HCT116 (cell line): ENCODE measurements around the gene DTX1. TPM values are rescaled to one million over a fixed set of nuclear protein-coding genes. Genes with fewer than 3 reads are reported as not detected.

ENCODE experiments used
- ATAC-seq: fragments of 200-7000 bp; cut with Tn5 transposase; 2 replicates; pipeline ENCODE4 v1.9.1; 2020; ENCODE audit warnings: mild to moderate bottlenecking, moderate library complexity
- BruUV-seq: library from RNA; stranded (reverse); fragments of 400-500 nt; replicated peaks from 2 replicates; lab custom pipeline; 2021; lab: Mats Ljungman, UMichigan
- CTCF ChIA-PET: fragments of 300-600 bp; sonication (Branson Sonifier 250); formaldehyde crosslinking; loops from one replicate; lab custom pipeline; 2021; ENCODE audit warnings: antibody characterized with exemption; lab: Charles Lee
- POLR2A ChIA-PET: fragments of 300-600, 350-600 bp; sonication (Branson Sonifier 250); formaldehyde crosslinking; loops from one replicate; lab custom pipeline; 2021; ENCODE audit warnings: antibody characterized with exemption; lab: Charles Lee
- RAD21 ChIA-PET, 2 experiments: fragments of 300-600 bp; sonication (Branson Sonifier 250); formaldehyde crosslinking; loops; one replicate each; lab custom pipeline; 2023; ENCODE audit warnings: low total read pairs in 2 of 2; ENCODE audit not compliant: uncharacterized antibody in 2 of 2, unreplicated experiment in 2 of 2, low non-redundant PET in 1 of 2; lab: Charles Lee
- DNase-seq: peaks from one replicate; pipeline ENCODE4 v3.0.0-alpha.2; 2010; ENCODE audit warnings: low read depth, low spot score
- H2AFZ ChIP-seq: fragments of 200-600 bp; shearing (Covaris generic), sonication (generic); 2 replicates; pipeline ENCODE4 v1.6.1; 2017; ENCODE audit warnings: low read depth, mixed run types, mixed read lengths, antibody characterized with exemption, low read length; ENCODE audit not compliant: poor library complexity, severe bottlenecking
- H3K27ac ChIP-seq: 2 replicates; pipeline ENCODE4 v1.5.1; 2012; ENCODE audit warnings: low read depth, low read length
- H3K27me3 ChIP-seq: fragments of 200-600 bp; sonication (generic); 2 replicates; pipeline ENCODE4 v1.6.1; 2016; ENCODE audit warnings: mixed run types, low read length, mixed read lengths; ENCODE audit not compliant: insufficient read depth
- H3K36me3 ChIP-seq, 2 experiments: fragments of 200-500 bp in 1 of 2; fragments of 200-600 bp in 1 of 2; sonication (Bioruptor generic) in 1 of 2; sonication (generic) in 1 of 2; 2 replicates each; pipeline versions ENCODE4 v1.5.1 to v1.6.1; 2014 to 2016; ENCODE audit warnings: low read length in 2 of 2, inconsistent platforms in 1 of 2, mixed read lengths in 1 of 2, mixed run types in 1 of 2; ENCODE audit not compliant: insufficient read depth in 2 of 2, control insufficient read depth in 1 of 2
- H3K4me1 ChIP-seq, 2 experiments: fragments of 200-600 bp in 1 of 2; sonication (generic) in 1 of 2; 2 replicates each; pipeline versions ENCODE4 v1.5.1 to v1.6.1; 2012 to 2017; ENCODE audit warnings: low read length in 2 of 2, inconsistent platforms in 1 of 2, mild to moderate bottlenecking in 1 of 2, mixed read lengths in 1 of 2, mixed run types in 1 of 2, moderate library complexity in 1 of 2; ENCODE audit not compliant: insufficient read depth in 2 of 2, control insufficient read depth in 1 of 2
- H3K4me2 ChIP-seq: fragments of 200-600 bp; sonication (generic); 2 replicates; pipeline ENCODE4 v1.6.1; 2017; ENCODE audit warnings: mixed run types, low read length, mixed read lengths
- H3K4me3 ChIP-seq, 2 experiments: fragments of 200-600 bp in 1 of 2; sonication (generic) in 1 of 2; replicated peaks in 1 of 2; 2 replicates each; pipeline ENCODE4 v1.5.1; 2011 to 2016; ENCODE audit warnings: low read length in 2 of 2, control low read depth in 1 of 2, low read depth in 1 of 2, mild to moderate bottlenecking in 1 of 2, mixed read lengths in 1 of 2, mixed run types in 1 of 2
- H3K79me2 ChIP-seq: fragments of 200-600 bp; sonication (generic); 2 replicates; pipeline ENCODE4 v1.6.1; 2017; ENCODE audit warnings: mild to moderate bottlenecking, mixed run types, low read length, moderate library complexity, mixed read lengths; ENCODE audit not compliant: insufficient read depth
- H3K9ac ChIP-seq: fragments of 200-600 bp; sonication (generic); 2 replicates; pipeline ENCODE4 v1.6.1; 2016; ENCODE audit warnings: low read length, mixed read lengths
- H3K9me2 ChIP-seq: fragments of 200-600 bp; sonication (generic), shearing (Covaris generic); 2 replicates; pipeline ENCODE4 v1.6.1; 2017; ENCODE audit warnings: mixed run types, mild to moderate bottlenecking, moderate library complexity; ENCODE audit not compliant: insufficient read depth
- H3K9me3 ChIP-seq, 2 experiments: fragments of 200-500 bp in 1 of 2; fragments of 200-600 bp in 1 of 2; sonication (Bioruptor generic) in 1 of 2; sonication (generic) in 1 of 2; 2 replicates each; pipeline ENCODE4 v1.6.1; 2014 to 2017; ENCODE audit warnings: low read length in 2 of 2, mixed read lengths in 2 of 2, inconsistent platforms in 1 of 2, low read depth in 1 of 2, mild to moderate bottlenecking in 1 of 2, mixed run types in 1 of 2, moderate library complexity in 1 of 2; ENCODE audit not compliant: control insufficient read depth in 1 of 2, insufficient read depth in 1 of 2
- H4K20me1 ChIP-seq: fragments of 200-600 bp; sonication (generic), shearing (Covaris generic); 2 replicates; pipeline ENCODE4 v1.6.1; 2017; ENCODE audit warnings: mixed run types, mild to moderate bottlenecking, moderate library complexity; ENCODE audit not compliant: insufficient read depth
- CBX3 ChIP-seq: IDR thresholded peaks from 2 replicates; pipeline ENCODE4 v1.6.1; 2012; ENCODE audit warnings: low read depth
- CEBPB ChIP-seq: IDR thresholded peaks from 2 replicates; pipeline ENCODE4 v1.6.1; 2012; ENCODE audit warnings: low read depth
- CTCF ChIP-seq, 3 experiments: fragments of 200-600 bp in 1 of 3; sonication (generic) in 1 of 3; IDR thresholded peaks in 2 of 3; conservative IDR thresholded peaks in 1 of 3; 2 replicates each; pipeline ENCODE4 v1.5.1; 2012 to 2017; ENCODE audit warnings: low read depth in 2 of 3, low read length in 2 of 3, antibody characterized with exemption in 1 of 3, borderline replicate concordance in 1 of 3, control low read depth in 1 of 3, mild to moderate bottlenecking in 1 of 3, mixed read lengths in 1 of 3, mixed run types in 1 of 3, moderate library complexity in 1 of 3; ENCODE audit not compliant: insufficient read depth in 1 of 3
- EGR1 ChIP-seq: IDR thresholded peaks from 2 replicates; pipeline ENCODE4 v1.6.1; 2012; ENCODE audit warnings: low read depth
- ELF1 ChIP-seq: IDR thresholded peaks from 2 replicates; pipeline ENCODE4 v1.6.1; 2012; ENCODE audit warnings: low read depth, borderline replicate concordance
- EZH2 ChIP-seq: fragments of 200-600 bp; sonication (generic); IDR thresholded peaks from 2 replicates; pipeline ENCODE4 v1.6.1; 2017; ENCODE audit warnings: antibody characterized with exemption, mixed run types
- EZH2phosphoT487 ChIP-seq: fragments of 200-600 bp; IDR thresholded peaks from 2 replicates; pipeline ENCODE4 v1.6.1; 2018; ENCODE audit warnings: antibody characterized with exemption, borderline replicate concordance
- FOSL1 ChIP-seq: IDR thresholded peaks from 2 replicates; pipeline ENCODE4 v1.6.1; 2012; ENCODE audit warnings: low read depth
- JUND ChIP-seq: IDR thresholded peaks from 2 replicates; pipeline ENCODE4 v1.6.1; 2012
- POLR2A ChIP-seq: IDR thresholded peaks from 2 replicates; pipeline ENCODE4 v1.7.0; 2011; ENCODE audit warnings: borderline replicate concordance; ENCODE audit not compliant: insufficient read depth, insufficient read length; ENCODE audit errors: extremely low read depth
- POLR2AphosphoS5 ChIP-seq: IDR thresholded peaks from 2 replicates; pipeline ENCODE4 v1.6.1; 2011; ENCODE audit warnings: mild to moderate bottlenecking, low read depth, low read length, moderate library complexity
- RAD21 ChIP-seq: IDR thresholded peaks from 2 replicates; pipeline ENCODE4 v1.6.1; 2012; ENCODE audit warnings: low read depth, mild to moderate bottlenecking
- SIN3A ChIP-seq: IDR thresholded peaks from 2 replicates; pipeline ENCODE4 v1.6.1; 2012; ENCODE audit warnings: low read depth
- SP1 ChIP-seq: IDR thresholded peaks from 2 replicates; pipeline ENCODE4 v1.6.1; 2012; ENCODE audit warnings: low read depth
- YY1 ChIP-seq: IDR thresholded peaks from 2 replicates; pipeline ENCODE4 v1.6.1; 2011; ENCODE audit warnings: low read length, low read depth, moderate library complexity, mild to moderate bottlenecking; ENCODE audit not compliant: insufficient replicate concordance; ENCODE audit errors: extremely low read depth
- ZBTB33 ChIP-seq: IDR thresholded peaks from 2 replicates; pipeline ENCODE4 v1.6.1; 2011; ENCODE audit warnings: mild to moderate bottlenecking, low read length, moderate library complexity; ENCODE audit not compliant: insufficient replicate concordance; ENCODE audit errors: extremely low read depth
- ZFX ChIP-seq: fragments of 450-650 bp; IDR thresholded peaks from 2 replicates; pipeline ENCODE4 v1.6.1; 2017
- ZNF274 ChIP-seq: fragments of 200-500 bp; sonication (Bioruptor generic); IDR thresholded peaks from 2 replicates; pipeline ENCODE4 v1.6.1; 2014; ENCODE audit warnings: mild to moderate bottlenecking, low read depth, low read length, inconsistent platforms
- intact Hi-C: fragments of 100-400 bp; cut with micrococcal nuclease; formaldehyde crosslinking; loops from 2 replicates; pipeline ENCODE4 v1.10.0; 2022
- total RNA-seq: library from RNA; stranded (reverse); gene quantifications from one replicate; pipeline ENCODE4 v1.2.1, GENCODE V29; 2021; ENCODE audit not compliant: unreplicated experiment
- TF ChIP-seq, protein P1 (sequence below): IDR thresholded peaks from 2 replicates; pipeline ENCODE4 v1.6.1; 2012; ENCODE audit warnings: low read depth
- TF ChIP-seq, protein P2 (sequence below): IDR thresholded peaks from 2 replicates; pipeline ENCODE4 v1.6.1; 2012

Gene DTX1
- total RNA-seq, 1 experiment from 2014 or later: not detected

GRCh38 chr12:113095405-113095804 is 38.9 kb downstream of the DTX1 start:
- no TSS peak for BruUV-seq
- no peaks in the 10 kb centered on the region for H3K79me2 ChIP-seq
- H3K36me3 ChIP-seq: no peaks in the 10 kb centered on the region
- no peak overlapping the region for H3K4me3 ChIP-seq
- H3K27me3 ChIP-seq: no peaks in the 10 kb centered on the region; the same call in 1 of the 2 replicates
- no peak for DNase-seq
- no peaks in the 10 kb centered on the region for H4K20me1 ChIP-seq
- intact Hi-C loops: no loop called here
- no peaks in the 10 kb centered on the region for H3K9me3 ChIP-seq
- H3K4me2 ChIP-seq: no peak overlapping the region
- no peak for TF ChIP-seq EZH2phosphoT487
- TF ChIP-seq JUND: no peak
- no peak for TF ChIP-seq ZNF274
- TF ChIP-seq, protein P1, sequence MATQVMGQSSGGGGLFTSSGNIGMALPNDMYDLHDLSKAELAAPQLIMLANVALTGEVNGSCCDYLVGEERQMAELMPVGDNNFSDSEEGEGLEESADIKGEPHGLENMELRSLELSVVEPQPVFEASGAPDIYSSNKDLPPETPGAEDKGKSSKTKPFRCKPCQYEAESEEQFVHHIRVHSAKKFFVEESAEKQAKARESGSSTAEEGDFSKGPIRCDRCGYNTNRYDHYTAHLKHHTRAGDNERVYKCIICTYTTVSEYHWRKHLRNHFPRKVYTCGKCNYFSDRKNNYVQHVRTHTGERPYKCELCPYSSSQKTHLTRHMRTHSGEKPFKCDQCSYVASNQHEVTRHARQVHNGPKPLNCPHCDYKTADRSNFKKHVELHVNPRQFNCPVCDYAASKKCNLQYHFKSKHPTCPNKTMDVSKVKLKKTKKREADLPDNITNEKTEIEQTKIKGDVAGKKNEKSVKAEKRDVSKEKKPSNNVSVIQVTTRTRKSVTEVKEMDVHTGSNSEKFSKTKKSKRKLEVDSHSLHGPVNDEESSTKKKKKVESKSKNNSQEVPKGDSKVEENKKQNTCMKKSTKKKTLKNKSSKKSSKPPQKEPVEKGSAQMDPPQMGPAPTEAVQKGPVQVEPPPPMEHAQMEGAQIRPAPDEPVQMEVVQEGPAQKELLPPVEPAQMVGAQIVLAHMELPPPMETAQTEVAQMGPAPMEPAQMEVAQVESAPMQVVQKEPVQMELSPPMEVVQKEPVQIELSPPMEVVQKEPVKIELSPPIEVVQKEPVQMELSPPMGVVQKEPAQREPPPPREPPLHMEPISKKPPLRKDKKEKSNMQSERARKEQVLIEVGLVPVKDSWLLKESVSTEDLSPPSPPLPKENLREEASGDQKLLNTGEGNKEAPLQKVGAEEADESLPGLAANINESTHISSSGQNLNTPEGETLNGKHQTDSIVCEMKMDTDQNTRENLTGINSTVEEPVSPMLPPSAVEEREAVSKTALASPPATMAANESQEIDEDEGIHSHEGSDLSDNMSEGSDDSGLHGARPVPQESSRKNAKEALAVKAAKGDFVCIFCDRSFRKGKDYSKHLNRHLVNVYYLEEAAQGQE: no peak
- no peak for TF ChIP-seq SIN3A
- no peak for TF ChIP-seq SP1
- TF ChIP-seq YY1: no peak
- no peak for TF ChIP-seq EGR1
- TF ChIP-seq ELF1: no peak
- TF ChIP-seq, protein P2, sequence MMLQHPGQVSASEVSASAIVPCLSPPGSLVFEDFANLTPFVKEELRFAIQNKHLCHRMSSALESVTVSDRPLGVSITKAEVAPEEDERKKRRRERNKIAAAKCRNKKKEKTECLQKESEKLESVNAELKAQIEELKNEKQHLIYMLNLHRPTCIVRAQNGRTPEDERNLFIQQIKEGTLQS: no peak
- TF ChIP-seq CEBPB: no peak
- TF ChIP-seq RAD21: no peak
- no peak for TF ChIP-seq POLR2A
- no peak for TF ChIP-seq CTCF (IDR thresholded peaks at IDR 0.05 in 2 of 3, conservative IDR thresholded peaks at IDR 0.05 in 1 of 3; ENCODE audit: borderline replicate concordance in 1 of 3, insufficient read depth in 1 of 3, low read depth in 2 of 3, low read length in 2 of 3)
- no peak for TF ChIP-seq ZFX
- TF ChIP-seq CBX3: no peak
- TF ChIP-seq EZH2: no peak
- no peak for TF ChIP-seq POLR2AphosphoS5
- no peak for TF ChIP-seq FOSL1
- TF ChIP-seq ZBTB33: no peak
- H2AFZ ChIP-seq: no peak overlapping the region
- no peak overlapping the region for H3K9ac ChIP-seq
- no peak for ATAC-seq
- H3K27ac ChIP-seq: no peak overlapping the region
- RAD21 ChIA-PET: no interaction called here
- POLR2A ChIA-PET: no interaction called here
- peaks cover 8 to 20% of the 10 kb centered on the region in 2 experiments; a peak in 3 of 4 replicates for H3K4me1 ChIP-seq
- CTCF ChIA-PET: no interaction called here
- H3K9me2 ChIP-seq: no peaks in the 10 kb centered on the region
